K562 (cell line): ENCODE measurements around the gene REPS1. TPM values are rescaled to one million over a fixed set of nuclear protein-coding genes. Genes with fewer than 3 reads are reported as not detected.

Experiments used
- ATAC-seq: fragments of 200-7000 bp; cut with Tn5 transposase; 3 replicates; pipeline ENCODE4 v1.9.1; 2020; ENCODE audit warnings: moderate library complexity
- BruUV-seq: library from RNA; stranded (reverse); fragments of 400-500 nt; replicated peaks from 2 replicates; lab custom pipeline; 2021; lab: Mats Ljungman, UMichigan
- CTCF ChIA-PET: fragments of 300-600 bp; formaldehyde crosslinking; extraction: SDS; loops from one replicate; lab custom pipeline; 2021; ENCODE audit warnings: low intra/inter-chr PET ratio; lab: Yijun Ruan, JAX
- POLR2A ChIA-PET: fragments of 300-600, 350-650 bp; sonication (Branson Sonifier 250); formaldehyde crosslinking; extraction: SDS; loops from one replicate; lab custom pipeline; 2021; ENCODE audit warnings: antibody characterized with exemption, inconsistent platforms; lab: Yijun Ruan, JAX
- DNase-seq, 4 experiments: peaks; one replicate each; pipeline versions ENCODE4 v3.0.0 to v3.0.0-alpha.2; 2011 to 2018; ENCODE audit warnings: low spot score in 3 of 4, mixed read lengths in 3 of 4; ENCODE audit errors: extremely low read depth in 1 of 4
- FAIRE-seq: peaks from 2 replicates; lab custom pipeline; 2011; peaks lifted over from hg19 to GRCh38; lab: Jason Lieb, UNC
- H2AFZ ChIP-seq: 2 replicates; pipeline ENCODE4 v1.6.0; 2011; ENCODE audit warnings: low read depth, low read length, control low read depth, inconsistent platforms
- H3K27ac ChIP-seq: fragments of 200-600 bp; 3 replicates; pipeline ENCODE4 v1.8.0; 2011; ENCODE audit warnings: low read depth, mild to moderate bottlenecking, control low read depth, inconsistent platforms, low read length, moderate library complexity, mixed read lengths; ENCODE audit errors: extremely low read depth
- H3K27me3 ChIP-seq, 2 experiments: fragments of 300-600 bp in 1 of 2; 2 replicates in 1 of 2; 3 replicates in 1 of 2; pipeline versions ENCODE4 v1.6.0 to v1.8.0; 2011; ENCODE audit warnings: inconsistent platforms in 2 of 2, low read length in 2 of 2, mild to moderate bottlenecking in 1 of 2, mixed read lengths in 1 of 2, moderate library complexity in 1 of 2; ENCODE audit not compliant: control insufficient read depth in 2 of 2, insufficient read depth in 2 of 2
- H3K36me3 ChIP-seq: fragments of 300-600 bp; 3 replicates; pipeline ENCODE4 v1.8.0; 2011; ENCODE audit warnings: mild to moderate bottlenecking, low read length, inconsistent platforms; ENCODE audit not compliant: control insufficient read depth, insufficient read depth
- H3K4me1 ChIP-seq, 2 experiments: fragments of 200-600 bp in 1 of 2; replicated peaks in 1 of 2; 2 replicates in 1 of 2; 3 replicates in 1 of 2; pipeline versions ENCODE4 v1.5.1 to v1.8.0; 2011; ENCODE audit warnings: inconsistent platforms in 2 of 2, low read length in 2 of 2, mild to moderate bottlenecking in 1 of 2, mixed read lengths in 1 of 2, moderate library complexity in 1 of 2; ENCODE audit not compliant: control insufficient read depth in 2 of 2, insufficient read depth in 2 of 2
- H3K4me2 ChIP-seq: 2 replicates; pipeline ENCODE4 v1.6.1; 2011; ENCODE audit warnings: low read length, control low read depth, inconsistent platforms, mixed read lengths; ENCODE audit not compliant: insufficient read depth
- H3K4me3 ChIP-seq: fragments of 200-600 bp; sonication (generic), shearing (Covaris generic); 2 replicates; pipeline ENCODE4 v1.5.1; 2016; ENCODE audit warnings: control low read depth, inconsistent platforms
- H3K79me2 ChIP-seq: fragments of 200-600 bp; 3 replicates; pipeline ENCODE4 v1.8.0; 2011; ENCODE audit warnings: low read length, inconsistent platforms; ENCODE audit not compliant: control insufficient read depth, insufficient read depth
- H3K9ac ChIP-seq, 2 experiments: 2 replicates each; pipeline versions ENCODE4 v1.6.0 to v1.6.1; 2011; ENCODE audit warnings: low read depth in 2 of 2, low read length in 2 of 2, control low read depth in 1 of 2, inconsistent platforms in 1 of 2, mild to moderate bottlenecking in 1 of 2, mixed read lengths in 1 of 2; ENCODE audit not compliant: insufficient read depth in 1 of 2
- H3K9me1 ChIP-seq: one replicate; pipeline ENCODE4 v1.6.0; 2011; ENCODE audit warnings: inconsistent platforms, mild to moderate bottlenecking, low read length, moderate library complexity; ENCODE audit not compliant: control insufficient read depth, insufficient read depth
- H3K9me3 ChIP-seq: replicated peaks from 2 replicates; pipeline ENCODE4 v1.5.1; 2011; ENCODE audit warnings: low read depth, low read length, inconsistent platforms; ENCODE audit not compliant: control insufficient read depth, insufficient read depth
- H4K20me1 ChIP-seq: replicated peaks from 2 replicates; pipeline ENCODE4 v1.6.1; 2011; ENCODE audit warnings: low read length, inconsistent platforms, mixed read lengths; ENCODE audit not compliant: control insufficient read depth, insufficient read depth
- C11orf30 ChIP-seq: fragments of 450-650 bp; IDR thresholded peaks from 2 replicates; pipeline ENCODE4 v1.6.1; 2016; ENCODE audit warnings: low read depth, mild to moderate bottlenecking
- E2F1 ChIP-seq: sonication (generic); formaldehyde crosslinking; IDR thresholded peaks from 2 replicates; pipeline ENCODE4 v1.8.1; 2023; ENCODE audit warnings: mild to moderate bottlenecking, missing genetic modification reagents, moderate library complexity
- FOXA3 ChIP-seq, 2 experiments: fragments of 450-650 bp in 1 of 2; sonication (generic) in 1 of 2; formaldehyde crosslinking; IDR thresholded peaks in 1 of 2; conservative IDR thresholded peaks in 1 of 2; 2 replicates each; pipeline versions ENCODE4 v1.4.0 to v1.8.0; 2020 to 2022; ENCODE audit warnings: mild to moderate bottlenecking in 2 of 2, missing genetic modification reagents in 1 of 2
- GABPB1 ChIP-seq: sonication (generic); formaldehyde crosslinking; IDR thresholded peaks from 2 replicates; pipeline ENCODE4 v1.8.0; 2022; ENCODE audit warnings: mild to moderate bottlenecking, missing genetic modification reagents
- KAT8 ChIP-seq: fragments of 450-650 bp; IDR thresholded peaks from 2 replicates; pipeline ENCODE4 v1.6.1; 2016; ENCODE audit warnings: low read depth, mild to moderate bottlenecking
- MAFF ChIP-seq: IDR thresholded peaks from 2 replicates; pipeline ENCODE4 v1.6.1; 2012; ENCODE audit warnings: low read length, improper control_type of control experiment
- MCM5 ChIP-seq: fragments of 450-650 bp; IDR thresholded peaks from 2 replicates; pipeline ENCODE4 v1.6.1; 2016; ENCODE audit warnings: low read depth
- PHTF2 ChIP-seq: fragments of 250-450 bp; sonication (Bioruptor Pico); IDR thresholded peaks from 2 replicates; pipeline ENCODE4 v1.5.0; 2021; ENCODE audit warnings: mild to moderate bottlenecking
- SIRT6 ChIP-seq: IDR thresholded peaks from one replicate; pipeline ENCODE4 v1.6.1; 2012; ENCODE audit warnings: low read depth, mild to moderate bottlenecking, control low read depth, inconsistent platforms, low read length, moderate library complexity
- TCF7L2 ChIP-seq: fragments of 150-350 bp; IDR thresholded peaks from 2 replicates; pipeline ENCODE4 v1.6.1; 2016; ENCODE audit warnings: low read depth, mild to moderate bottlenecking, low read length, moderate library complexity
- TRIM28 ChIP-seq: fragments of 450-650 bp; IDR thresholded peaks from 2 replicates; pipeline ENCODE4 v1.6.1; 2017
- WHSC1 ChIP-seq: IDR thresholded peaks from one replicate; pipeline ENCODE4 v1.6.1; 2012; ENCODE audit warnings: low read length, control low read depth, inconsistent platforms
- XRCC3 ChIP-seq: fragments of 450-650 bp; IDR thresholded peaks from 2 replicates; pipeline ENCODE4 v1.6.1; 2017; ENCODE audit warnings: mild to moderate bottlenecking, moderate library complexity
- ZBTB1 ChIP-seq: sonication (generic); formaldehyde crosslinking; IDR thresholded peaks from 2 replicates; pipeline ENCODE4 v1.8.1; 2023; ENCODE audit warnings: missing genetic modification reagents, low read depth, mild to moderate bottlenecking, borderline replicate concordance
- ZFP30 ChIP-seq: fragments of 250-450 bp; sonication (Bioruptor Pico); IDR thresholded peaks from 2 replicates; pipeline ENCODE4 v1.8.0; 2022; ENCODE audit warnings: moderate library complexity, mild to moderate bottlenecking, inconsistent platforms, borderline replicate concordance
- ZFPM2 ChIP-seq: fragments of 250-450 bp; sonication (Bioruptor Pico); IDR thresholded peaks from 2 replicates; pipeline ENCODE4 v1.5.1; 2022; ENCODE audit warnings: mild to moderate bottlenecking
- ZNF184 ChIP-seq: sonication (generic); formaldehyde crosslinking; IDR thresholded peaks from 2 replicates; pipeline ENCODE4 v1.5.0; 2020; ENCODE audit warnings: missing genetic modification reagents
- ZNF316 ChIP-seq: fragments of 450-650 bp; IDR thresholded peaks from 2 replicates; pipeline ENCODE4 v1.6.1; 2016
- ZNF695 ChIP-seq: fragments of 450-650 bp; formaldehyde crosslinking; IDR thresholded peaks from 2 replicates; pipeline ENCODE4 v1.4.0; 2020; ENCODE audit warnings: mild to moderate bottlenecking, moderate library complexity
- WGBS: fragments of 100-300 bp; shearing (Covaris generic); methylation state at CpG from one replicate; pipeline ENCODE4 v1.1.6; 2016; ENCODE audit warnings: low coverage, mixed read lengths; ENCODE audit not compliant: insufficient coverage; ENCODE audit errors: missing lambda C conversion rate; 5-methylcytosine and 5-hydroxymethylcytosine counted together
- in situ Hi-C: fragments of 300-500 bp; cut with MboI; formaldehyde crosslinking; loops from 4 replicates; pipeline ENCODE4 v1.15.0; 2018; ENCODE audit warnings: inconsistent platforms, mixed read lengths
- intact Hi-C: fragments of 100-400 bp; cut with micrococcal nuclease; formaldehyde crosslinking; loops from 2 replicates; pipeline ENCODE4 v1.14.2; 2022
- polyA plus RNA-seq, 8 experiments: library from polyadenylated mRNA; depleted of rRNA in 4 of 8; stranded (reverse) in 5 of 8; unstranded in 3 of 8; fragments of >200 nt; fragmentation: Nextera tagmentation in 2 of 8; fragmentation: Illumina TruSeq in 1 of 8; extraction: Ambion mirVana in 2 of 8; extraction: Trizol in 1 of 8; gene quantifications; 2 replicates each; pipeline versions ENCODE4 v1.2.1 to v1.2.3, GENCODE V29; 2011 to 2014; ENCODE audit warnings: inconsistent platforms in 1 of 8, missing spikeins in 1 of 8
- total RNA-seq, 7 experiments: library from RNA; depleted of rRNA in 6 of 7; stranded (reverse); fragments of >200 nt in 6 of 7; fragmentation: Illumina TruSeq in 2 of 7; extraction: Trizol in 2 of 7; gene quantifications; 2 replicates each; pipeline versions ENCODE4 v1.2.1 to v1.2.3, GENCODE V29; 2011 to 2021; ENCODE audit warnings: low replicate concordance in 1 of 7

The REPS1 gene
- total and polyA plus RNA-seq, 9 of the 15 experiments (the other 6 are each of a cell fraction or from before 2014, with no cell fraction given), result 7.9 to 36.0 (median 27.8) TPM

- H3K4me3 ChIP-seq, result no peak overlapping the region
- POLR2A ChIA-PET, result no interaction called here
- H3K27ac ChIP-seq, result no peak overlapping the region
- no peaks in the 10 kb centered on the region for H3K9me1 ChIP-seq
- 30% methylated on average over 1 of the region's 1 CpG for WGBS
- DNase-seq, result no peak
- no TSS peak for BruUV-seq
- no peak for ATAC-seq
- H3K27me3 ChIP-seq, result no peaks in the 10 kb centered on the region
- no peaks in the 10 kb centered on the region for H3K36me3 ChIP-seq
- intact Hi-C loops (no loop called here), in situ Hi-C loops (no loop called here)
- TF ChIP-seq C11orf30, result peak; percentile 19; the same call in 1 of the 2 replicates
- TF ChIP-seq ZNF695, result no peak
- peak; percentile 69 for TF ChIP-seq ZNF316
- TF ChIP-seq MAFF, result peak; percentile 38
- H3K79me2 ChIP-seq, result peaks cover 7% of the 10 kb centered on the region; the same call in 2 of the 3 replicates
- H3K9ac ChIP-seq, result no peak overlapping the region
- CTCF ChIA-PET, result no interaction called here
- no peaks in the 10 kb centered on the region for H3K9me3 ChIP-seq
- H4K20me1 ChIP-seq, result no peaks in the 10 kb centered on the region
- peaks cover 0 to 6% of the 10 kb centered on the region in 2 experiments; a peak in 2 of 5 replicates for H3K4me1 ChIP-seq
- no peak overlapping the region for H2AFZ ChIP-seq
- no peak for FAIRE-seq
- no peak overlapping the region for H3K4me2 ChIP-seq
These were observed 29.5 kb downstream of the REPS1 start for GRCh38 chr6:138958595-138958994.

GRCh38 chr6:138957903-138958302, 30.1 kb downstream of the REPS1 start:
- no peaks in the 10 kb centered on the region for H3K9me3 ChIP-seq
- H3K27me3 ChIP-seq, result no peaks in the 10 kb centered on the region
- FAIRE-seq (no peak), ATAC-seq (no peak; the same call in 2 of the 3 replicates), DNase-seq (no peak)
- H3K4me2 ChIP-seq, result no peak overlapping the region
- H3K9me1 ChIP-seq, result no peaks in the 10 kb centered on the region
- ChIA-PET CTCF (no interaction called here), POLR2A (interaction anchor here (1.0 to 1.2 kb wide), 2 partner anchors 10 to 14 kb away, joined by 3 to 4 read pairs; no protein-coding TSS in a partner anchor)
- H3K9ac ChIP-seq, result no peak overlapping the region
- no peak overlapping the region for H2AFZ ChIP-seq
- in situ Hi-C loops, result no loop called here
- BruUV-seq, result no TSS peak
- no peaks in the 10 kb centered on the region for H3K36me3 ChIP-seq
- H3K4me1 ChIP-seq, result peaks cover 0 to 6% of the 10 kb centered on the region in 2 experiments; a peak in 2 of 5 replicates
- no peaks in the 10 kb centered on the region for H4K20me1 ChIP-seq
- peaks cover 7% of the 10 kb centered on the region; the same call in 2 of the 3 replicates for H3K79me2 ChIP-seq
- 24% methylated on average over 2 of the region's 2 CpGs for WGBS
- intact Hi-C loops, result no loop called here
- TF ChIP-seq PHTF2 (CRISPR knock-in tag) (no peak), GABPB1 (CRISPR knock-in tag) (no peak), FOXA3 (CRISPR knock-in tag; conservative IDR thresholded peaks at IDR 0.05 in 1 of 2, IDR thresholded peaks at IDR 0.05 in 1 of 2) (no peak), TCF7L2 (no peak), E2F1 (no peak), WHSC1 (no peak), XRCC3 (no peak), TRIM28 (no peak), MCM5 (no peak), ZNF184 (CRISPR knock-in tag) (no peak), ZFP30 (CRISPR knock-in tag) (no peak), SIRT6 (no peak), ZBTB1 (no peak), ZFPM2 (CRISPR knock-in tag) (no peak), KAT8 (no peak)
- peak overlapping the region; percentile 4; the same call in 1 of the 3 replicates for H3K27ac ChIP-seq
- H3K4me3 ChIP-seq, result no peak overlapping the region
